HFF-Myc (cell line): ENCODE results near the gene KY.

Source experiments
- DNase-seq: peaks from one replicate; pipeline ENCODE4 v3.0.0-alpha.2; 2011; ENCODE audit warnings: low read depth; ENCODE audit errors: extremely low read depth
- H3K4me3 ChIP-seq: replicated peaks from 2 replicates; pipeline ENCODE4 v1.5.1; 2011; ENCODE audit warnings: low read depth, mild to moderate bottlenecking, control low read depth, low read length
- TF ChIP-seq, protein P1 (sequence below): IDR thresholded peaks from 2 replicates; pipeline ENCODE4 v1.5.1; 2012; ENCODE audit warnings: mild to moderate bottlenecking, low read depth, low read length, control low read depth; ENCODE audit errors: missing control alignments

Gene KY

DNA sequence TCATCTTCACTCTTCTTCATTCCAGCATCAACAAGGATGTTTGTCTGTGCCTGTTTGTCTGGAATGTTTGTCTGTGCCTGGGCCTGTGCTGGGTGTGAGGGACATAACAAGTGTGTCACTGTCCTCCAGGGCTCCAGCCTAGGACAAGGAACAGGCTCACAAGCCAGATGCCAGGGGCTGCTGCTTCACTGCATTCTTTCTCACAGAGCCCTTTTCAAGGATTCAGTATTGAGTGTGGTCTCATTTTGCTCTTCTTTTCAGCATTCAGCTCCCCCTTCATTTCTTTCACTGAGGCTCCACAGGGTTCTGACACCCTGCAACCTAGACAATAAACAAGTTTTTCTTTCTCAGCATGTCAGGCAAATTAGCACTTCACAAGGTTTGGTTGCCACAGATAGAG, 43.6 kb upstream of the KY start:
- DNase-seq = no peak
- TF ChIP-seq, protein P1, sequence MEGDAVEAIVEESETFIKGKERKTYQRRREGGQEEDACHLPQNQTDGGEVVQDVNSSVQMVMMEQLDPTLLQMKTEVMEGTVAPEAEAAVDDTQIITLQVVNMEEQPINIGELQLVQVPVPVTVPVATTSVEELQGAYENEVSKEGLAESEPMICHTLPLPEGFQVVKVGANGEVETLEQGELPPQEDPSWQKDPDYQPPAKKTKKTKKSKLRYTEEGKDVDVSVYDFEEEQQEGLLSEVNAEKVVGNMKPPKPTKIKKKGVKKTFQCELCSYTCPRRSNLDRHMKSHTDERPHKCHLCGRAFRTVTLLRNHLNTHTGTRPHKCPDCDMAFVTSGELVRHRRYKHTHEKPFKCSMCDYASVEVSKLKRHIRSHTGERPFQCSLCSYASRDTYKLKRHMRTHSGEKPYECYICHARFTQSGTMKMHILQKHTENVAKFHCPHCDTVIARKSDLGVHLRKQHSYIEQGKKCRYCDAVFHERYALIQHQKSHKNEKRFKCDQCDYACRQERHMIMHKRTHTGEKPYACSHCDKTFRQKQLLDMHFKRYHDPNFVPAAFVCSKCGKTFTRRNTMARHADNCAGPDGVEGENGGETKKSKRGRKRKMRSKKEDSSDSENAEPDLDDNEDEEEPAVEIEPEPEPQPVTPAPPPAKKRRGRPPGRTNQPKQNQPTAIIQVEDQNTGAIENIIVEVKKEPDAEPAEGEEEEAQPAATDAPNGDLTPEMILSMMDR = no peak
- H3K4me3 ChIP-seq = no peak overlapping the region

DNA sequence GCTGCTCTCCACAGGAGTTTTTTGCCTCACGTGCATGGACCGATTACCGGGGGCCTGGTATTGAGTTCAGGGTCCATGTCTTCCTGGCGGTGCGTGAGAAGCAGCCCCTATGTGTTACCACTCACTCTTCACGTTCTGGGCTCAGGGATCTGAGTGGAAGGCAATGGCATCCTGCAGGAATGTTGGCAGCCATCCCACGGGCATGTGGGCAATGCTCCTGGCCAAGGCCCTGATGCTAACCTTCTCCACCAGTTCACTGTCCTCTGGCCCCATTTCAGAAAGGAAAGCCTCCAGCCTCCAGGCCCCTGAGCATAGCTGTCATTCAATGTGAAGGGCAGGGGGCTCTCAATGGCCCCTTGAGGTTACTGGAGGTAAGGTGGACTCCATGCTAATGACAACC, 43.0 kb upstream of the KY start:
- H3K4me3 ChIP-seq = no peak overlapping the region
- TF ChIP-seq, protein P1 = no peak
- DNase-seq = no peak

DNA sequence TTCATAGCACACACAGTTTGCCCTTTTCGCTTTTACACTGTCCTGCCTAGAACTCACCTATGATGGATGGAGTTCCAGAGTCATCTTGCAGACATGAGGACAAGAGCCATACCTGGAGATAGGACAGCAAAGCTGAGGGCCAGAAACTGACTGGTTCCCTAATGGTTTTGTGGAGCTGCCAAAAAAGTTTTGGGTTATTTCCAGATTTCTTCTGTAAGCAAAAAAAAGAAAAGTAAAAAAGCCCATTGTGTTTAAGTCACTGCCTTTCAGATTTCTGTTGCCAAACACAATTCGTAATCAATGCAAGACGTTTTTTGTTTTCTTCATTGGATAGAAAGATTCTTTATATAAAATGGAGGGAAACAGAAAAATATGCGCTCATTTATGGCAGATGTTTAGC, 42.4 kb upstream of the KY start:
- TF ChIP-seq, protein P1 = no peak
- no peak for DNase-seq
- H3K4me3 ChIP-seq = no peak overlapping the region

DNA sequence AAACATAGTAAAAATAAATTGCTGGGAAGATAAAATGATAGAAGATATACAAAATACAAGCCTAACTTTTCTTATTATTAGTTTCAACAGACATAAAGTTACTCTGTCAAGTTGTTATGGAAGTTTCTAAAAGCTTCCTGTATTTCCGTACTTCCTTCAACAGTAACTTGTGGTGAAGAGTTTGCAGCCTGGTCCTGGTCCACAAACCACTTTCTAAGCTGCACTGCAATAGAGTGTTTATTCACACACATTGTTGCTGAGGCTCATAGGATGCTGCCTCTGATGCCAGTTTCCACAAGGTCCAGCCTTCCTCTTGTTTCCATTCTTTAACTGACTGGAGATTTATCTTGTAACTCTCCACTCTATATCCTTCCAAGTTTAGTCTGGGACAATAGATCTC, 39.4 kb upstream of the KY start:
- no peak for DNase-seq
- TF ChIP-seq, protein P1 = no peak
- no peak overlapping the region for H3K4me3 ChIP-seq

DNA sequence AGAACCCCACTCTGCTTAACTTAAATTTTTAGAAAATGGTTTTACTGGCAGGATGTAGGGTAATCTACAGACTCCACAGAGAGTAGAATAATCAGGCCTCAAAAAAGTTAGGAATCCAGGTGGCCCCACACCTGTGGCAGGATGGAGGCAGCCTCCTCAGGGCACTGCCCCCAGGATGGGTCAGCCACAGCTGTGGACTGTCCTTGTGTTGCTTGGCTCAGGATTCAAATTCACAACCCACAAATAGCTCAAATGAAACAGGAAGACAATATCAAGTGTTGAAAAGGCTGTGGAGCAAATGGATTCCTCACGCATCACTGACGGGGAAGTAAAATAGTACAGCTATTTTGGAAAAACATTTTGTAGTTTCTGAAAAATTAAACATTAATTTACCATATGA, 36.8 kb upstream of the KY start:
- TF ChIP-seq, protein P1 = no peak
- no peak for DNase-seq
- no peak overlapping the region for H3K4me3 ChIP-seq

DNA sequence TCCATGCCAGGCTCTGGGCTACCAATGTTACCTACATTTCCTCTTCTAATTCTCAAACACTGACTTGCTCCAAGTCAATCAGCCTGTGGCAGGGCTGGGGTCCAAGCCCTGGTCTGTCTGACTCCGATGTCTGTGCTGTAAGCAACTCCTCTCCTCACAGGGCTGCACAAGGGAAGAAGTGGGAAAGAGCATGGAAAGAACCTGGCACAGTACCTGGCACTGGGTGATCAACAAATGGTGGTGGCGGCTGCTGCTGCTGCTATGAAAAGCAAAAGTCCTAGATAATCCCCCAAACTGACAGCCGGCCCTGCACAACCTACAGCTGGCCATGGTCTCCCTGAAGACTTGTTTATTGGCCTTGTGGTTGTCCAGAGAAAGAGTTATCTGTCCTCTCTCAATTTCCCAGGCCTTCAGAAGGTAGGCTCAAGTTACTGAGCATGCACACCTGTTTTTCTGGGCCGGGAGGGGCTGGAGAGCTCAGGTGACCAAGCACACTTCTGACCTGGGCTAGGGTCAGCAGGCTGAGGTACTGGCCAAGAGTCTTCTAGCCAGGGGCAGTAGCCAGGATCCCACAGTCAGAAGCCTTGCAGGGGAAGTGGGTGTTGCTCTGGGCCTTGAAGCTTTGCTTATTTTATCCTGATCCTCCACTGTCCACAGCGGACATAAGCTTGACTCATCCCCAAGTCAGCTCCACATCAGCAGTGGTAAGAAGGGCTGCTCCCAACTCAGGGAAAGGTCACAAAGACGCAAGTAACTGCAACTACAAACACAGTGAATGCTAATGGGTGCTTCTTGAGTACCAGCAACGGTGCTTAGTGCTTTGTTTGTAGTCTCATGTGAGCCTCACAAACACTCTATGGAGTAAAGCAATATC, 35.3 kb upstream of the KY start:
- TF ChIP-seq, protein P1 = no peak
- DNase-seq = no peak
- H3K4me3 ChIP-seq = no peak overlapping the region
